Left ventricle myocardium inferior (tissue), 1 donor: Measurements from ENCODE around the gene PSMG1. TPM values are rescaled to one million over a fixed set of nuclear protein-coding genes. Genes with fewer than 3 reads are reported as not detected.
"Not testable (repeated sequence)": the region's sequence is repeated elsewhere in the genome, so short reads cannot be mapped to it uniquely, and the experiment has no call there.

ENCODE experiments used
- DNase-seq: peaks from one replicate; pipeline ENCODE4 v3.0.0-alpha.2; 2020
- H3K27ac ChIP-seq: fragments of 200-600 bp; replicated peaks from 2 replicates; pipeline ENCODE4 v1.8.0; 2021
- H3K27me3 ChIP-seq: fragments of 200-600 bp; 2 replicates; pipeline ENCODE4 v1.8.0; 2021; ENCODE audit warnings: low read depth
- H3K36me3 ChIP-seq: fragments of 200-600 bp; 2 replicates; pipeline ENCODE4 v1.8.0; 2021
- H3K4me1 ChIP-seq: fragments of 200-600 bp; 2 replicates; pipeline ENCODE4 v1.8.0; 2021
- H3K4me3 ChIP-seq: fragments of 200-600 bp; 2 replicates; pipeline ENCODE4 v1.8.0; 2021; ENCODE audit warnings: mild to moderate bottlenecking, moderate library complexity
- H3K9me3 ChIP-seq: fragments of 200-600 bp; replicated peaks from 2 replicates; pipeline ENCODE4 v1.8.0; 2021
- CTCF ChIP-seq: fragments of 200-600 bp; IDR thresholded peaks from 2 replicates; pipeline ENCODE4 v1.8.0; 2021; ENCODE audit warnings: antibody characterized with exemption, mild to moderate bottlenecking, borderline replicate concordance
- intact Hi-C: fragments of 100-400 bp; cut with micrococcal nuclease; formaldehyde crosslinking; loops from one replicate; pipeline ENCODE4 v1.11.0; 2022
- total RNA-seq: library from RNA; stranded (reverse); fragmentation: NEBNext Ultra II Directional; extraction: Animal tissue kit (Norgen Biotek cat#: 25700); gene quantifications from one replicate; pipeline ENCODE4 v1.2.1, GENCODE V29; 2021
- donor health status: DM: no; HTN: yes; CAD: no; lungs with severe emphysema.

The PSMG1 gene
- total RNA-seq, 1 donor from 2014 or later = 20.7 TPM

GRCh38 chr21:39164523-39164922 is 18.7 kb downstream of the PSMG1 start:
- Histone ChIP-seq H3K4me3 (no peak overlapping the region), H3K27ac (no peak overlapping the region)
- TF ChIP-seq CTCF = no peak

GRCh38 chr21:39161064-39161463 is 22.2 kb downstream of the PSMG1 start:
- no peak for TF ChIP-seq CTCF
- Histone ChIP-seq H3K36me3 (no peaks in the 10 kb centered on the region), H3K4me3 (no peak overlapping the region), H3K27me3 (no peaks in the 10 kb centered on the region), H3K27ac (no peak overlapping the region), H3K4me1 (no peaks in the 10 kb centered on the region), H3K9me3 (peaks cover 16% of the 10 kb centered on the region)
- intact Hi-C loops = no loop called here
- DNase-seq = no peak

More at GRCh38 chr21:39164523-39164922, 18.7 kb downstream of the PSMG1 start:
- peaks cover 3% of the 10 kb centered on the region for H3K36me3 ChIP-seq
- H3K4me1 ChIP-seq = no peaks in the 10 kb centered on the region
- no peak for DNase-seq
- intact Hi-C loops = no loop called here
- no peaks in the 10 kb centered on the region for H3K27me3 ChIP-seq
- peaks cover 16% of the 10 kb centered on the region for H3K9me3 ChIP-seq

- H3K9me3 ChIP-seq = peaks cover 10% of the 10 kb centered on the region
- H3K27ac ChIP-seq = no peak overlapping the region
- H3K36me3 ChIP-seq = no peaks in the 10 kb centered on the region
- no peak for DNase-seq
- intact Hi-C loops = no loop called here
- H3K27me3 ChIP-seq = no peaks in the 10 kb centered on the region
- H3K4me3 ChIP-seq = no peak overlapping the region
- TF ChIP-seq CTCF = no peak
- H3K4me1 ChIP-seq = no peaks in the 10 kb centered on the region
Observed at GRCh38 chr21:39159342-39160063, 23.7 kb downstream of the PSMG1 start.

- H3K4me3 ChIP-seq, DNase-seq, intact Hi-C loops, H3K36me3 ChIP-seq, H3K9me3 ChIP-seq, H3K27ac ChIP-seq, H3K4me1 ChIP-seq, H3K27me3 ChIP-seq: not testable (repeated sequence)
Observed at GRCh38 chr21:39157241-39157640, 26.0 kb downstream of the PSMG1 start.

GRCh38 chr21:39156024-39156423 is 27.2 kb downstream of the PSMG1 start:
- Histone ChIP-seq H3K4me1 (no peaks in the 10 kb centered on the region), H3K27me3 (no peaks in the 10 kb centered on the region), H3K36me3 (no peaks in the 10 kb centered on the region), H3K9me3 (no peaks in the 10 kb centered on the region), H3K4me3 (no peak overlapping the region), H3K27ac (no peak overlapping the region)
- no peak for TF ChIP-seq CTCF
- DNase-seq = no peak
- intact Hi-C loops = no loop called here

GRCh38 chr21:39155578-39155977 is 27.7 kb downstream of the PSMG1 start:
- H3K27me3 ChIP-seq = no peaks in the 10 kb centered on the region
- H3K27ac ChIP-seq = no peak overlapping the region
- no peak for TF ChIP-seq CTCF
- H3K36me3 ChIP-seq = no peaks in the 10 kb centered on the region
- H3K4me3 ChIP-seq = no peak overlapping the region
- DNase-seq = no peak
- intact Hi-C loops = no loop called here
- no peaks in the 10 kb centered on the region for H3K4me1 ChIP-seq
- no peaks in the 10 kb centered on the region for H3K9me3 ChIP-seq
